H1 (cell line): ENCODE data around the gene MIB2. TPM values are rescaled to one million over a fixed set of nuclear protein-coding genes. Genes with fewer than 3 reads are reported as not detected.

Experiments used
- ASH2L ChIP-seq: fragments of 200-600, 300-600 bp; sonication (generic); IDR thresholded peaks from one replicate; pipeline ENCODE4 v1.7.1; 2017; ENCODE audit warnings: low read length
- CHD1 ChIP-seq: IDR thresholded peaks from 2 replicates; pipeline ENCODE4 v1.6.1; 2012; ENCODE audit warnings: low read depth, low read length, improper control_type of control experiment
- EGR1 ChIP-seq: IDR thresholded peaks from 2 replicates; pipeline ENCODE4 v1.6.1; 2011; ENCODE audit warnings: low read depth, low read length, borderline replicate concordance
- SP4 ChIP-seq: IDR thresholded peaks from 2 replicates; pipeline ENCODE4 v1.6.1; 2012; ENCODE audit warnings: low read length, inconsistent platforms
- polyA plus RNA-seq, 7 experiments: library from polyadenylated mRNA; depleted of rRNA in 3 of 7; stranded (reverse) in 5 of 7; unstranded in 2 of 7; fragments of >200 nt in 5 of 7; fragments of 200-250 nt in 2 of 7; gene quantifications; 1 replicate in 5 of 7; 2 replicates in 1 of 7; 4 replicates in 1 of 7; pipeline versions ENCODE4 v1.2.1 to v1.2.3, GENCODE V29; 2011 to 2013; ENCODE audit warnings: missing spikeins in 2 of 7, mixed read lengths in 2 of 7
- total RNA-seq: library from RNA; stranded (reverse); fragmentation: NEBNext Ultra II Directional; extraction: Animal tissue kit (Norgen Biotek cat#: 25700); gene quantifications from 2 replicates; pipeline ENCODE4 v1.2.1, GENCODE V29; 2021
- TF ChIP-seq, protein P1 (sequence below): IDR thresholded peaks from 2 replicates; pipeline ENCODE4 v1.6.1; 2011; ENCODE audit warnings: low read length, improper control_type of control experiment

The MIB2 gene
- total and polyA plus RNA-seq, 2 of the 8 experiments (the other 6 are each of a cell fraction or from before 2014, with no cell fraction given) = 32.5 to 60.0 TPM

GRCh38 chr1:1582585-1583346 lies 32.5 kb upstream of the MIB2 start (continued):
- TF ChIP-seq, protein P1, sequence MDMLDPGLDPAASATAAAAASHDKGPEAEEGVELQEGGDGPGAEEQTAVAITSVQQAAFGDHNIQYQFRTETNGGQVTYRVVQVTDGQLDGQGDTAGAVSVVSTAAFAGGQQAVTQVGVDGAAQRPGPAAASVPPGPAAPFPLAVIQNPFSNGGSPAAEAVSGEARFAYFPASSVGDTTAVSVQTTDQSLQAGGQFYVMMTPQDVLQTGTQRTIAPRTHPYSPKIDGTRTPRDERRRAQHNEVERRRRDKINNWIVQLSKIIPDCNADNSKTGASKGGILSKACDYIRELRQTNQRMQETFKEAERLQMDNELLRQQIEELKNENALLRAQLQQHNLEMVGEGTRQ = no peak
- no peak for TF ChIP-seq CHD1
- TF ChIP-seq EGR1 = no peak
- TF ChIP-seq SP4 = no peak
- no peak for TF ChIP-seq ASH2L
- TF ChIP-seq, all 59 proteins: peak for 0
